ENCODE results near the gene CACNG7. TPM values are rescaled to one million over a fixed set of nuclear protein-coding genes. Genes with fewer than 3 reads are reported as not detected.

CACNG7 gene
- polyA plus RNA-seq, 1 donor from 2014 or later: 27.8 TPM

GRCh38 chr19:53897459-53897858 is 11.6 kb upstream of the CACNG7 start:
- no peaks in the 10 kb centered on the region for H3F3A ChIP-seq (ENCODE audit: insufficient read depth, low read length, poor library complexity, severe bottlenecking)
- no peaks in the 10 kb centered on the region for H3K9me3 ChIP-seq (ENCODE audit: low read length)
- no peaks in the 10 kb centered on the region for H4K20me1 ChIP-seq (ENCODE audit: insufficient read depth)
- H3K9me2 ChIP-seq (ENCODE audit: insufficient read depth, low read length): no peaks in the 10 kb centered on the region
- TF ChIP-seq EP300 (conservative IDR thresholded peaks at IDR 0.05; ENCODE audit: poor library complexity, severe bottlenecking) (no peak), SMC3 (conservative IDR thresholded peaks at IDR 0.05; ENCODE audit: poor library complexity) (no peak), EZH2 (IDR thresholded peaks at IDR 0.05; ENCODE audit: borderline replicate concordance, insufficient read depth, low read length, poor library complexity, severe bottlenecking) (no peak), MXI1 (conservative IDR thresholded peaks at IDR 0.05; ENCODE audit: poor library complexity, severe bottlenecking) (no peak), CTCF (IDR thresholded peaks at IDR 0.05; ENCODE audit: poor library complexity, severe bottlenecking) (no peak), TAF1 (IDR thresholded peaks at IDR 0.05; ENCODE audit: low read depth) (no peak), REST (IDR thresholded peaks at IDR 0.05; ENCODE audit: borderline replicate concordance) (no peak)
- H3K27ac ChIP-seq (ENCODE audit: low read length): no peak overlapping the region
- H3K4me3 ChIP-seq (ENCODE audit: low read length): no peak overlapping the region
- H3K79me2 ChIP-seq (replicated peaks; ENCODE audit: insufficient read depth, low read length): no peaks in the 10 kb centered on the region
- no peaks in the 10 kb centered on the region for H3K36me3 ChIP-seq (ENCODE audit: insufficient read depth, low read length)
- H3K4me2 ChIP-seq (ENCODE audit: low read length): no peak overlapping the region
- H2AFZ ChIP-seq (ENCODE audit: low read depth, low read length): no peak overlapping the region
- no peaks in the 10 kb centered on the region for H3K27me3 ChIP-seq (ENCODE audit: insufficient read depth, low read depth, low read length)
- H3K9ac ChIP-seq (ENCODE audit: low read length): no peak overlapping the region

GRCh38 chr19:53898166-53898565 is 10.9 kb upstream of the CACNG7 start:
- Histone ChIP-seq H3K27me3 (ENCODE audit: insufficient read depth, low read depth, low read length) (no peaks in the 10 kb centered on the region), H3K79me2 (replicated peaks; ENCODE audit: insufficient read depth, low read length) (no peaks in the 10 kb centered on the region), H2AFZ (ENCODE audit: low read depth, low read length) (no peak overlapping the region), H3K9me2 (ENCODE audit: insufficient read depth, low read length) (no peaks in the 10 kb centered on the region), H3K36me3 (ENCODE audit: insufficient read depth, low read length) (no peaks in the 10 kb centered on the region), H3K27ac (ENCODE audit: low read length) (no peak overlapping the region), H3F3A (ENCODE audit: insufficient read depth, low read length, poor library complexity, severe bottlenecking) (no peaks in the 10 kb centered on the region), H3K9me3 (ENCODE audit: low read length) (no peaks in the 10 kb centered on the region), H3K4me3 (ENCODE audit: low read length) (no peak overlapping the region), H4K20me1 (ENCODE audit: insufficient read depth) (no peaks in the 10 kb centered on the region), H3K9ac (ENCODE audit: low read length) (no peak overlapping the region), H3K4me2 (ENCODE audit: low read length) (no peak overlapping the region)
- TF ChIP-seq RAD21 (conservative IDR thresholded peaks at IDR 0.05) (no peak), SMC3 (conservative IDR thresholded peaks at IDR 0.05; ENCODE audit: poor library complexity) (no peak), EZH2 (IDR thresholded peaks at IDR 0.05; ENCODE audit: borderline replicate concordance, insufficient read depth, low read length, poor library complexity, severe bottlenecking) (no peak), CTCF (IDR thresholded peaks at IDR 0.05; ENCODE audit: poor library complexity, severe bottlenecking) (no peak), EP300 (conservative IDR thresholded peaks at IDR 0.05; ENCODE audit: poor library complexity, severe bottlenecking) (no peak), REST (IDR thresholded peaks at IDR 0.05; ENCODE audit: borderline replicate concordance) (no peak), MXI1 (conservative IDR thresholded peaks at IDR 0.05; ENCODE audit: poor library complexity, severe bottlenecking) (no peak), POLR2AphosphoS5 (IDR thresholded peaks at IDR 0.05) (no peak), TAF1 (IDR thresholded peaks at IDR 0.05; ENCODE audit: low read depth) (no peak)
